ENCODE results near the gene YPEL1.
"Not testable (repeated sequence)": the region's sequence is repeated elsewhere in the genome, so short reads cannot be mapped to it uniquely, and the experiment has no call there.

YPEL1 gene

DNA sequence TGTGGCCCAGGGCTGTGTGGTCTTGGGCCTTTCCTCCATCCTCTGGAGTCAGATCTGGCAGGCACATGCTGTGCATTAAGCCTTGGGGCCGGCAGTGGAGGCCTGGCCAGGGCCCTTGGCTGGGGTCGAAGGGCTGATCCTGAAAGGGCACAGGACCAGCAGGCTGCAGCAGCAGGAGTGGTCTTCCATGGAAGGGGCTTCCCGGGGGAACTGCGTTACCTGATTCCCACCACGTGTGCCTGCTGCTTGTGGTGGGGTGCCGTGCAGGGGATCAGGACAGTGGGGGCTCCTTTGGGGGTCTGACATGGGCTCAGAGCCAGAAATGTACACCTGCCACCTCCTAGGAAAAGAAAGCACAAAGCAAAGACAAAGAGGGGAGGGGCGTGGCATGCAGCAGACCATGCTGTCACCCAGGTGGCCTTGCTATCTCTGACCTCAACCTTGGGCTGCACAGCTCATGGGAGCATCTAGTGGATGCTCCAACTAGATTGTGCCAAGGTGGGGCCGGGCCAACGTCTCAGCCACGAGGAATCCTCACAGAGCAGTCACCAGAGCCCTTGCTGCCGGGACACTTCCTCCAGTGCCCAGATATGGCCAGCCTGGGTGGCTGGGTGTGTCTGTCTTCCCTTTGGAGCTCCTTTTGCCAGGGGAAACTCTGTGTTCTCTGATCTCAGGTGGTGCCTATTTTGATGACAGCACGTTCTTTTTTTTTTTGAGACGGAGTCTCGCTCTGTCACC, 17.9 kb upstream of the YPEL1 start:
- DNase-seq (ENCODE audit: low read depth), result no peak

DNA sequence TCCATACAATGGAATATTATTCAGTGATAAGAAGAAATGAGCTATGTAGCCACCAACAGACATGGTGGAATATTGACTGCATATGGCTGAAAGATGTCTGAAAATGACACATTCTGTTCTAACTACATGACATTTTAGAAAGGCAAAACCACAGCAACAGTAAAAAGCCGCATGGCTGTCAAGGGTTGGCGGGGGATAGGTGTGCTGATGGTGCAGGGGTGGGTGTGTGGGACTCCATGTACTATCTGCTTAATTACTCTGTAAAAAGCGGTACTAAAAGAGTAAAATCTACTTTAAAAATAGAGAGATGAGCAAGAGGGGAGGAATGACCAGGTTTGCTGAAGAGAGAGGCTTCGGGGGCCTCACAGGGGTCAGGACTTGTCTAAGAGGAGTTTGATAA, 16.7 kb upstream of the YPEL1 start:
- DNase-seq (ENCODE audit: low read depth), result no peak

GRCh38 chr22:21745948-21746347, 10.4 kb upstream of the YPEL1 start:
- no peak for DNase-seq (ENCODE audit: low read depth)

DNA sequence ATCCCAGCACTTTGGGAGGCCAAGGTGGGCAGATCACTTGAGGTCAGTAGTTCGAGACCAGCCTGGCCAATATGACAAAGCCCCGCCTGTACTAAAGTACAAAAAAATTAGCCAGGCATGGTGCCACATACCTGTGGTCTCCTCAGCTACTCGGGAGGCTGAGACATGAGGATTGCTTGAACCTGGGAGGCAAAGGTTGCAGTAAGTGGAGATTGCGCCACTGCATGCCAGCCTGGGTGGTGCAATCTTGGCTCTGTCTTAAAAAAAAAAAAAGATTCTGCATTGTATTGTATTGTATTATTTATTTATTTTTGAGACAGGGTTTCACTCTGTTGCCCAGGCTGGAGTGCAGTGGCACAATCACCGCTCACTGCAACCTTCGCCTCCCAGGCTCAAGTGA, 9.3 kb upstream of the YPEL1 start:
- DNase-seq (ENCODE audit: low read depth), result not testable (repeated sequence)

- no peak for DNase-seq (ENCODE audit: low read depth)
Measured at GRCh38 chr22:21741790-21742189, 6.2 kb upstream of the YPEL1 start.

DNA sequence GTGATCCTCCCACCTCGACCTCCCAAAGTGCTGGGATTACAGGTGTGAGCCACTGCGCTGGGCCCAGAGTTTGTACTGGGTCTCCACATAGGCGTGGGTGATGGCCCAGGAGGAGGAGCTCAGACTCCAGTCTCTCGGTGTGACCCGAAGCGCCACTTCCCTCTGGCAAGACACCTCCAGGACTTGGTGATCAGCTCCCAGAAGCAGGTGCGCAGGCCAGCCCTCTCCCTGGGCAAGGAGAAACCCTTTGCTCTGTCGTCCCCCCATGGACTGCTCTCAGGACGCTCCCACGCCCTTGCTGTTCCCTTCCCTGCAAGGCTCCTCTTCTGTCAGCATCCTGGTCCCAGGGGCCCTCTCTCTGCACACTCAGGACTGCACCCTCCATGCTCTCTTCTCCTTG, 5.5 kb upstream of the YPEL1 start:
- no peak for DNase-seq (ENCODE audit: low read depth)

DNA sequence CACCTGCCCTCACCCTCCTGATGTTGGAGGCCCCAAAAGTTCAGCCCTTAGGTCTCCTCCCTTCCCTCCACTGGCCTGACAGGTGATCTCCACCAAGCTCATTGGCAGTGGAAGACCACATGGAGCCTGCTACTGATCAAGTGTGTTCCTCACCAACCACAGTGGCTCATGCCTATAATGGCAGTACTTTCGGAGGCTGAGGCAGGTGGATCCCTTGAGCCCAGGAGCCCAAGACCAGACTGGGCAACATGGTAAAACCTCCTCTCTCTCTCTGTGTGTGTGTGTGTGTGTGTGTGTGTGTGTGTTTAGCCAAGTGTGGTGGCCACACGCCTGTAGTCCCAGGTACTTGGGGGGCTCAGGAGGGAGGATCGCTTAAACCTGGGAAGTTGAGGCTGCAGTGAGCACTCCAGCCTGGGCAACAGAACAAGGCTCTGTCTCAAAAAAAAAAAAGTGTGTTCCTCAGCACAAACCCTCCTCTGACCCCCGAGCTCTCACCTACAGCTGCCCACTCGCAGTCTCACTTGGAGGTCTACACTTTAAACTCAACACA, 4.3 kb upstream of the YPEL1 start:
- DNase-seq (ENCODE audit: low read depth), result no peak

DNA sequence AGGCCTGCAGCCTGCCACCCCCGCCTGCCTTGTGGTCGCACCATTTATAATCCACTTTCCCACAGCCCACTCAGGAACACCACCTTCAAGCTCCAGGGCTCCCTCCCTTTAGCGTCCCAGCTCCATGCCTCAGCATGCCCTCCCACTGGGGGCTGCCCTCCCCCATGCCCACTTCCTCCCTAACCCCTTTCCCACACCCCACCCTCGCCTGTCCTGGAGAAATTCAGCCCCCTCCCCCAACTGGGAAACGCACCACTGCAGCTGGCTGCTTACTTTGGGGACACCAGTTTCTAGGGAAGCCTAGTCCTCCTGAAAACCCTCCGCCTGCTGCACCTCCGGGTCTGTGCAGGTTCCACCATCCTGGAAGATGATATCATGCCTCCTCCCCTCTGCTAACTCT, 3.4 kb upstream of the YPEL1 start:
- DNase-seq (ENCODE audit: low read depth), result no peak

DNA sequence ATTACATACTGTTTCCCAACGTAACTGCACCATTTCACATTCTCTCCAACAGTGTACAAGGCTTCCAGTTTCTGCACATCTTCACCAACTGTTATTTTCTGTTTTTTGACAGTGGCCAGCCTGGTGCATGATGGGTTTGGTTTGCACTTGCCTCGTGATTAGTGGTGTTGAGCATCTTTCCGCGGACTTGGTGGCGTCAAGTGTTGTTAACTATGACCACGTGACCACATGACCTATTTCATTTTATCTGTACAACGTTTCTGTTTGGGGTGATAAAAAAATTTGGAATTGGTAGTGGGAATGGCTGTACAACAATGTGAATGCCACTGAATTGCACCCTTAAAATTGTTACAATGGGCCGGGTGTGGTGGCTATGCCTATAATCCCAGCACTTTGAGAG, 2.5 kb upstream of the YPEL1 start:
- DNase-seq (ENCODE audit: low read depth), result no peak

DNA sequence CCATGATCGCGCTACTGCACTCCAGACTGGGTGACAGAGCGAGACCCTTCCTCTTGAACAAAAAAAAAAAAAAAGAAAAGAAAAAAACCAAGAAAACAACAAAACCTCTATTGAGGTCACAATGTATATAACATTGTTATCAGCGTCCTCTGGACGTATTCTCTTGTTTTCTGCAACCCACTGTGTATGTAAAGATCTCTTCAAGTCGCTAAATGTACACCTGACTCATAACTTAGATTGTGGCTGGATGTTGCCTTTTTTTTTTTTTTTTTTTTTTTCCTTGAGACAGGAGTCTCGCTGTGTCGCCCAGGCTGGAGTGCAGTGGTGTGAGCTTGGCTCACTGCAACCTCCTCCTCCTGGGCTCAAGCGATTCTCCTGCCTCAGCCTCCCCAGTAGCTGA, 1.4 kb upstream of the YPEL1 start:
- DNase-seq (ENCODE audit: low read depth), result no peak

DNA sequence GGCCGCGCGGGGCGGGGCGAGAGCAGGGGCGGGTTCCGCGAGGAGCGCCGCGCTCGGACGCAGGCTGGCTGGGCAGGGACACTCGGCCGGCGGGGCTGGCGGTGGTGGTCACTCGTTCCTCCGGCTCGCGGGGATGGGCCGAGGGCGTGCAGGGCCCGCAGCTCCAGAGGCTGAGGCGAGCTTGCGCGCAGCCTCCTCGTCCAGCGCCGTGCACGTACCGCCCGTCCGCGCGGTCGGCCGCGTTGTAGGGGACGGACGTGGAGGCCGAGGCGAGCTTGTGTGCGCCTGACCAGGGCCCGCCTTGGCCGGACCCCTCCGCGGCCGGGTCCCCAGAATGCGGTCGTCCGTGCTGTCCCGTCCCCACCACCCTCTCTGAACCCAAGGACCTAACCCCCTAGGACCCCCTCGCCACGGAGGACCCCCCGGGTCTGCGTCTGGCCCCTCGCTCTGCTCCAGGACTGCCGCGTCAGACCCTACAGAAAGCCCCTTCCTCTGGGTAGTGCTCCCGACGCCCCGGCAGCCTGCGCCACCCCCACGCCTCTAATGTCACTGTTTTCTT, 569 bp upstream of the YPEL1 start:
- DNase-seq (ENCODE audit: low read depth), result no peak

GRCh38 chr22:21734540-21735199, 924 bp downstream of the YPEL1 start:
- DNase-seq (ENCODE audit: low read depth), result no peak

DNA sequence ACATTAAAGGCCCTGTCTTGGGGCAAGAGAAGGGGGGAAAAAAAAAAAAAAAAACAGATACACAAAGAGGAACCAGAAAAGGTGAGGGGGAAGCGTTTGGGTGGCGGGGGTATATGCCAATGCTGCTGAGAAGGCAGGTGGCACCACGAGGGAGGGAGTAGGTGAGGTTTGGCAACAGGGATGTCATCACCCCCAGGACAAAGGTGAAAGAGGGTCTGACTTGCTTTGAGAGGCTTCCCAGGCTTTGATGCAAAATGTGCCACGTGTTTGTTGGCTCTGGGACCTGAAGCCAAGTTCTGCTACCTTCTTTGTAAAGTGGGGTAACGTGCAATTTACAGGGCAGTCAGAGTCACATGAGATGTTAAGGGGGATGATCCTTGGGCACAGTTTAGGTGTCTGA, 4.1 kb downstream of the YPEL1 start:
- DNase-seq (ENCODE audit: low read depth), result no peak

DNA sequence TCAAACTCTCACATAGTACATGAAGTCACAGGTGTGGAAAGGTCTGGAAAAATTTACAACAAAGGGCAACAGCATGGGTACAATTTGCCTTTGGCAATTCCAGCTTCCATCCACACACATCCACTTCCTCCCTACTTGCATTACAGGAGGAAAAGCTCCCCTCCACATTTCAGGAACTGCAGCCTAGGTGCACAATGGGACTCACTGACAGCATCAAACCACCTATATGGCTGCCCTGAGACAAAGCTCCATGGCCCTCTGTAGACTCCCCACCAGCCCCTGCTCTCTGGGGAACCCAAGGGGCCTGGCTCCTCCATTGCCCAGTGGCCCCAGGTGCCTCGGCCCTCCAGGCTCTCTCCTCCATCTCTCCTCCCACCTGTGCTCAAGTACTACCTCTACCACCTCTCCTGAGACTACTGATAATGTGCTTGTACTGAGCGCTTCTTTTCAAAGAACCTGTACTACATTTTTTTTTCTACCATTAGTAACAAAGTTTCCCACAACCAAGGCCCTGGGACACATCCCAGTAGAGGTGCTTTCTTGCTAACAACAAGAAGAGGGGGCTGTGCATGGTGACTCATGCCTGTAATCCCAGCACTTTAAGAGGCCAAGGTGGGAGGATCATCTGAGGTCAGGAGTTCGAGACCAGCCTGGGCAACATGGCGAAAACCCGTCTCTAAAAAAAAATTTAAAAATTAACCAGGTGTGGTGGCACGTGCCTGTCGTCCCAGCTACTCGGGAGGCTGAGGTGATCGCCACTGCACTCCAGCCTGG, 4.9 kb downstream of the YPEL1 start:
- no peak for DNase-seq (ENCODE audit: low read depth)

DNA sequence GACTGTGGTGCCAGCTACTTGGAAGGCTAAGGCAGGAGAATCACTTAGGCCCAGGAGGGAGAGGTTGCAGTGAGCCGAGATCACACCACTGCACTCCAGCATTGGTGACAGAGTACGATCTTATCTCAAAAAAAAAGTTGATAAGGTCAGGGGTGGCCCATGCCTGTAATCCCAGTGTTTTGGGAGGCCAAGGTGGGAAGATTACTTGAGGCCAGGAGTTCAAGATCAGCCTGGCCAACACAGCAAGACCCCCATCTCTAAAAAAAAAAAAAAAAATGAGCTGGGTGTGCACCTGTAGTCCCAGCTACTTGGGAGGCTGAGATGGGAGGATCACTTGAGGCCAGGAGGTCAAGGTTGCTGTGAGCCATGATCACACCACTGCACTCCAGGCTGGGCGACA, 6.4 kb downstream of the YPEL1 start:
- not testable (repeated sequence) for DNase-seq (ENCODE audit: low read depth)

GRCh38 chr22:21728270-21728669, 7.3 kb downstream of the YPEL1 start:
- no peak for DNase-seq (ENCODE audit: low read depth)

GRCh38 chr22:21727768-21728167, 7.8 kb downstream of the YPEL1 start:
- no peak for DNase-seq (ENCODE audit: low read depth)

- no peak for DNase-seq (ENCODE audit: low read depth)
Measured at GRCh38 chr22:21727159-21727558, 8.4 kb downstream of the YPEL1 start.

- no peak for DNase-seq (ENCODE audit: low read depth)
Measured at GRCh38 chr22:21726650-21727049, 8.9 kb downstream of the YPEL1 start.

DNA sequence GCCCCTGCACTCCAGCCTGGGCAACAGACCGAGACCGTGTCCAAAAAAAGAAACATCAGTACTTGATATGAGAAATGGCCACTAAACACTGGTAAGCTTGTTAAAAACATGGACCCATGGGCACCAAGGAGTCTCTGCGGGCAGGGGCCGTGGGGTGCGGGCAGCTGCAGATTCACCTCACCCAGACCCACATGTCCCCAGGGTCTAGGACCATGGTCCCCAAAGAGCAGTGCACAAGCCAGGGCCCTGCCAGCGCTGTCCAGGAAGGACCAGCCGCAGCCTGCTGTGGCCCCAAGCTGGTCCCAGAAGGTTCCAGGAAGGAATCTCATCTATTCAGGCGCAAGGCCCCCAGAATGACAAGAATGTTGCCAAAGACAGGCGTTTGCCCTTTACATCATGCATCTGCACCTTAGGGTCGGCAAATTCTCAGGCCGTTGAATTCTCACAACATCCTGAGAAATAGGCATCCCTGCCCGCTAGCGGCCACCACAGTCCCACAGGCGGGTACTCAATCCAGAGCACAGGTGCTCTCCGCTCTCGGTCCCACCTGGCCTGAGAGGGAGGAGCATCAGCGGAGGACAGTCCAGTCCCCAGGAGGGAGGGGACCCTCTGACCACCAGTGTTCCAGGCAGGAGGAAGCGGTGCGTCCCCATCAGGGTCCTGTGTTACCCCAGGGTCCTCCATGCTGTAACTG, 9.5 kb downstream of the YPEL1 start:
- no peak for DNase-seq (ENCODE audit: low read depth)

DNA sequence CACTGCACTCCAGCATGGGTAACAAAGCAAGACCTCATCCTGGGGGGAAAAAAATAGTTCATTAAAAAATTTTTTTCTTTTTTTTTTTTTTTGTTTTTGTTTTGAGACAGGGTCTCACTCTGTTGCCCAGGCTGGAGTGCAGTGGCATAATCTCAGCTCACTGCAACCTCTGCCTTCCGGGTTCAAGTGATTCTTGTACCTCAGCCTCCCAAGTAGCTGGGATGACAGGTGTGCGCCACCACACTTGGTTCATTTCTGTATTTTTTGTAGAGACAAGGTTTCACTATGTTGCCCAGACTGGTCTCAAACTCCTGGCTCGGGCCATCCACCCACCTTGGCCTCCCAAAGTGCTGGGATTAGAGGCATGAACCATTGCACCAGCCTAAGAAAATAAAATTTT, 11.1 kb downstream of the YPEL1 start:
- not testable (repeated sequence) for DNase-seq (ENCODE audit: low read depth)
